Activated CD4-positive, CD25-positive, alpha-beta regulatory T cell treated with anti-CD3 and anti-CD28 coated beads, Interleukin-2, amount 50 U/mL, for 16 hours (primary cell): Measurements from ENCODE around the gene OR4D10.

Experiments used
- DNase-seq: peaks from one replicate; pipeline ENCODE4 v3.0.0-alpha.2; 2020; ENCODE audit warnings: low read depth, low spot score

The OR4D10 gene

GRCh38 chr11:59523541-59523940, 50.4 kb downstream of the OR4D10 start:
- no peak for DNase-seq

- DNase-seq: no peak
These were observed 55.6 kb downstream of the OR4D10 start for GRCh38 chr11:59528711-59529110.
